Measurements from ENCODE around the gene UNC79. TPM values are rescaled to one million over a fixed set of nuclear protein-coding genes. Genes with fewer than 3 reads are reported as not detected.
A peak's percentile ranks its signal among the peaks of the same experiment; 100 is the strongest.

UNC79 gene
- polyA plus RNA-seq, 3 donors: 0.01 to 0.02 TPM; not detected in 1

DNA sequence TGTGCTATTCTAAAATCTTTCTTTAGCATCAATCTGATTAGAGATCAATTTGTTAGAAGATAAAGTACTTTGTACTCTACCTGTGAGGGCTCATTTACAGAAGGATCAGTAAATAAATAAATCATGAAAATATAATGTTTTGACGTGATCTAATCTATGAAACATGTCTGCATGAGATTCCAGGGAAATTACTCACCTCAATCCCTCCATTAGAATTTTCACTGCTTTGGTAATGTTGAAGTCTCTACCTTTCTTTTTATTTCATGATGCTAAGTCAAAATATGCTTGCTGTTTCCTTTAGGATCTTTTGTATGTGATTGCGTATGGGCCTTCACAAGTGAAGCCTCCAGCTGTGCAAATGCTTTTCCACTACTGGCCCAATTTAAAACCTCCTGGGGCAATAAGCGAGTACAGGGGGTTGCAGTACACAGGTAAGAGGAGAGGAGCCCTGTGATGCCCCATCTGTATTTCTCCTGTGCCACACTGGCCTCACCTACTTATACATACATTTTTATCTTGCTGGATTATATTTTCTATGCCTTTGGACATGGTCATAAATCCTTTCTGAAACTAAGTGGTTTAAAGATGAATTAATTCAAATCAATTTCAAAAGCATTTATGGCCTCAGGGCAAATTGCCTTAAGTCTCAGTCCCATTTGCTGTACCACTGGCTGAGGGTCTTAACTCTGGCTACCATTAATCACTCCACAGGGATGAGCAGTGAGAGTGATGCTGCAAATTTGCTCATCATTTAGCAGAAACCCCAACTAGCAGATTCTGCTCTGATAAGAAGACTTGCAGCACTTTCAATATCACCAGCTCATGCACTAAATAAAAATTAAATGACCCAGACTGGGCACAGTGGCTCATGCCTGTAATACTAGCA lies 66.4 kb downstream of the UNC79 start:
- Mint-ChIP-seq H3K36me3 (peaks cover 0 to 3% of the 10 kb centered on the region in 2 donors), H3K4me1 (peaks cover 9% of the 10 kb centered on the region), H3K4me3 (no peak overlapping the region), H3K9me3 (peaks cover 16 to 32% (median 26%) of the 10 kb centered on the region in 7 donors), H3K27me3 (ENCODE audit: low read depth in 3 of 3) (peaks cover 2 to 11% (median 4%) of the 10 kb centered on the region in 3 donors), H3K27ac (no peak overlapping the region)
- WGBS (ENCODE audit: insufficient coverage): no CpG with 5 or more reads among the region's 3 CpGs
- H3K27me3 ChIP-seq (ENCODE audit: control insufficient read depth in 2 of 2, insufficient read depth in 2 of 2, low read length in 2 of 2): peaks cover 0 to 3% of the 10 kb centered on the region in 2 donors
- no peak overlapping the region for H3K27ac ChIP-seq (ENCODE audit: low read depth in 1 of 2, low read length in 2 of 2)
- peaks cover 0 to 4% of the 10 kb centered on the region in 2 donors for H3K4me1 ChIP-seq (ENCODE audit: control insufficient read depth in 1 of 2, insufficient read depth in 2 of 2, low read length in 2 of 2)
- no peak overlapping the region for H3K9ac ChIP-seq (ENCODE audit: insufficient read depth, low read length, poor library complexity, severe bottlenecking)
- H3K4me3 ChIP-seq (replicated peaks in 1 of 3; ENCODE audit: low read depth in 2 of 3, low read length in 3 of 3): no peak overlapping the region
- intact Hi-C loops (cut with micrococcal nuclease): no loop called here
- no peaks in the 10 kb centered on the region for H3K36me3 ChIP-seq (replicated peaks in 1 of 2; ENCODE audit: control insufficient read depth in 1 of 2, insufficient read depth in 2 of 2, low read length in 2 of 2)
- H4K20me1 ChIP-seq (ENCODE audit: insufficient read depth, low read length): no peaks in the 10 kb centered on the region
- no peak for TF ChIP-seq CTCF (IDR thresholded peaks at IDR 0.05)
- H2AFZ ChIP-seq (ENCODE audit: insufficient read depth, low read depth, low read length, poor library complexity, severe bottlenecking): no peak overlapping the region
- DNase-seq: no peak
- H3K9me3 ChIP-seq (replicated peaks in 1 of 2; ENCODE audit: control insufficient read depth in 1 of 2, insufficient read depth in 1 of 2, low read length in 2 of 2): peaks cover 12 to 24% of the 10 kb centered on the region in 2 donors
- no peak overlapping the region for H3K4me2 ChIP-seq (replicated peaks; ENCODE audit: extremely low read depth, low read length, poor library complexity, severe bottlenecking)
- H3K79me2 ChIP-seq (ENCODE audit: insufficient read depth, low read length): no peaks in the 10 kb centered on the region

GRCh38 chr14:93510056-93510455 lies 79.3 kb downstream of the UNC79 start:
- intact Hi-C loops (cut with micrococcal nuclease): no loop called here
- peaks cover 5 to 10% of the 10 kb centered on the region in 2 donors for H3K27me3 ChIP-seq (ENCODE audit: control insufficient read depth in 2 of 2, insufficient read depth in 2 of 2, low read length in 2 of 2)
- Mint-ChIP-seq H3K9me3 (peaks cover 0 to 10% (median 5%) of the 10 kb centered on the region in 7 donors), H3K27ac (peak overlapping the region in 1 of 7 donors; percentile 63), H3K4me3 (no peak overlapping the region), H3K27me3 (ENCODE audit: low read depth in 3 of 3) (peaks cover 19 to 20% (median 20%) of the 10 kb centered on the region in 3 donors), H3K36me3 (no peaks in the 10 kb centered on the region), H3K4me1 (peaks cover 8% of the 10 kb centered on the region)
- peaks cover 0 to 7% of the 10 kb centered on the region in 2 donors for H3K4me1 ChIP-seq (ENCODE audit: control insufficient read depth in 1 of 2, insufficient read depth in 2 of 2, low read length in 2 of 2)
- H3K4me2 ChIP-seq (replicated peaks; ENCODE audit: extremely low read depth, low read length, poor library complexity, severe bottlenecking): no peak overlapping the region
- no peaks in the 10 kb centered on the region for H3K9me3 ChIP-seq (replicated peaks in 1 of 2; ENCODE audit: control insufficient read depth in 1 of 2, insufficient read depth in 1 of 2, low read length in 2 of 2)
- H3K79me2 ChIP-seq (ENCODE audit: insufficient read depth, low read length): no peaks in the 10 kb centered on the region
- no peak overlapping the region for H3K27ac ChIP-seq (ENCODE audit: low read depth in 1 of 2, low read length in 2 of 2)
- no peaks in the 10 kb centered on the region for H3K36me3 ChIP-seq (replicated peaks in 1 of 2; ENCODE audit: control insufficient read depth in 1 of 2, insufficient read depth in 2 of 2, low read length in 2 of 2)
- peak in 1 of 3 donors; percentile 32 for DNase-seq
- 80% methylated on average over 1 of the region's 1 CpG for WGBS (ENCODE audit: insufficient coverage)
- no peak overlapping the region for H3K4me3 ChIP-seq (replicated peaks in 1 of 3; ENCODE audit: low read depth in 2 of 3, low read length in 3 of 3)
- TF ChIP-seq CTCF (IDR thresholded peaks at IDR 0.05): no peak
- no peak overlapping the region for H3K9ac ChIP-seq (ENCODE audit: insufficient read depth, low read length, poor library complexity, severe bottlenecking)
- no peaks in the 10 kb centered on the region for H4K20me1 ChIP-seq (ENCODE audit: insufficient read depth, low read length)
- H2AFZ ChIP-seq (ENCODE audit: insufficient read depth, low read depth, low read length, poor library complexity, severe bottlenecking): no peak overlapping the region

All from CD14-positive monocyte (primary cell).